Measurements from ENCODE around the gene S100A7.
A peak's percentile ranks its signal among the peaks of the same experiment; 100 is the strongest.

Gene S100A7

GRCh38 chr1:153493343-153493960 is 33.0 kb upstream of the S100A7 start:
- Histone ChIP-seq H3K4me3 (ENCODE audit: low read length) (no peak overlapping the region), H3K9me3 (replicated peaks; ENCODE audit: low read length) (no peaks in the 10 kb centered on the region), H3K27me3 (ENCODE audit: control insufficient read depth, insufficient read depth, low read length) (peaks cover 20% of the 10 kb centered on the region), H3K4me2 (ENCODE audit: low read length) (no peak overlapping the region), H3K36me3 (ENCODE audit: insufficient read depth, low read length) (no peaks in the 10 kb centered on the region), H3K9ac (ENCODE audit: low read depth, low read length) (no peak overlapping the region), H3K4me1 (ENCODE audit: control insufficient read depth, insufficient read depth, low read length) (peaks cover 18% of the 10 kb centered on the region)

GRCh38 chr1:153490272-153491051 is 30.0 kb upstream of the S100A7 start:
- Histone ChIP-seq H3K36me3 (ENCODE audit: insufficient read depth, low read length) (no peaks in the 10 kb centered on the region), H3K4me1 (ENCODE audit: control insufficient read depth, insufficient read depth, low read length) (peaks cover 18% of the 10 kb centered on the region), H3K4me2 (ENCODE audit: low read length) (peak overlapping the region; percentile 69), H3K4me3 (ENCODE audit: low read length) (peak overlapping the region; percentile 33), H3K27me3 (ENCODE audit: control insufficient read depth, insufficient read depth, low read length) (peaks cover 30% of the 10 kb centered on the region), H3K9ac (ENCODE audit: low read depth, low read length) (no peak overlapping the region), H3K9me3 (replicated peaks; ENCODE audit: low read length) (no peaks in the 10 kb centered on the region)

GRCh38 chr1:153488731-153489130 is 28.3 kb upstream of the S100A7 start:
- Histone ChIP-seq H3K4me1 (ENCODE audit: control insufficient read depth, insufficient read depth, low read length) (peaks cover 18% of the 10 kb centered on the region), H3K9me3 (replicated peaks; ENCODE audit: low read length) (no peaks in the 10 kb centered on the region), H3K4me2 (ENCODE audit: low read length) (no peak overlapping the region), H3K9ac (ENCODE audit: low read depth, low read length) (no peak overlapping the region), H3K4me3 (ENCODE audit: low read length) (no peak overlapping the region), H3K36me3 (ENCODE audit: insufficient read depth, low read length) (no peaks in the 10 kb centered on the region), H3K27me3 (ENCODE audit: control insufficient read depth, insufficient read depth, low read length) (peaks cover 40% of the 10 kb centered on the region)

GRCh38 chr1:153487707-153488106 is 27.3 kb upstream of the S100A7 start:
- peaks cover 18% of the 10 kb centered on the region for H3K4me1 ChIP-seq (ENCODE audit: control insufficient read depth, insufficient read depth, low read length)
- H3K36me3 ChIP-seq (ENCODE audit: insufficient read depth, low read length) = no peaks in the 10 kb centered on the region
- H3K4me2 ChIP-seq (ENCODE audit: low read length) = no peak overlapping the region
- no peaks in the 10 kb centered on the region for H3K9me3 ChIP-seq (replicated peaks; ENCODE audit: low read length)
- H3K27me3 ChIP-seq (ENCODE audit: control insufficient read depth, insufficient read depth, low read length) = peaks cover 42% of the 10 kb centered on the region
- no peak overlapping the region for H3K4me3 ChIP-seq (ENCODE audit: low read length)
- H3K9ac ChIP-seq (ENCODE audit: low read depth, low read length) = no peak overlapping the region

GRCh38 chr1:153485863-153486262 is 25.4 kb upstream of the S100A7 start:
- H3K27me3 ChIP-seq (ENCODE audit: control insufficient read depth, insufficient read depth, low read length) = peaks cover 52% of the 10 kb centered on the region
- no peak overlapping the region for H3K9ac ChIP-seq (ENCODE audit: low read depth, low read length)
- peaks cover 9% of the 10 kb centered on the region for H3K4me1 ChIP-seq (ENCODE audit: control insufficient read depth, insufficient read depth, low read length)
- no peaks in the 10 kb centered on the region for H3K9me3 ChIP-seq (replicated peaks; ENCODE audit: low read length)
- no peak overlapping the region for H3K4me2 ChIP-seq (ENCODE audit: low read length)
- H3K36me3 ChIP-seq (ENCODE audit: insufficient read depth, low read length) = no peaks in the 10 kb centered on the region
- H3K4me3 ChIP-seq (ENCODE audit: low read length) = no peak overlapping the region

- Histone ChIP-seq H3K9me3 (replicated peaks; ENCODE audit: low read length) (no peaks in the 10 kb centered on the region), H3K4me2 (ENCODE audit: low read length) (no peak overlapping the region), H3K36me3 (ENCODE audit: insufficient read depth, low read length) (no peaks in the 10 kb centered on the region), H3K4me1 (ENCODE audit: control insufficient read depth, insufficient read depth, low read length) (no peaks in the 10 kb centered on the region), H3K9ac (ENCODE audit: low read depth, low read length) (no peak overlapping the region), H3K4me3 (ENCODE audit: low read length) (no peak overlapping the region), H3K27me3 (ENCODE audit: control insufficient read depth, insufficient read depth, low read length) (peaks cover 71% of the 10 kb centered on the region)
These were observed 23.3 kb upstream of the S100A7 start for GRCh38 chr1:153483776-153484175.

GRCh38 chr1:153481124-153481523 is 20.7 kb upstream of the S100A7 start:
- Histone ChIP-seq H3K36me3 (ENCODE audit: insufficient read depth, low read length) (no peaks in the 10 kb centered on the region), H3K9ac (ENCODE audit: low read depth, low read length) (no peak overlapping the region), H3K4me1 (ENCODE audit: control insufficient read depth, insufficient read depth, low read length) (no peaks in the 10 kb centered on the region), H3K9me3 (replicated peaks; ENCODE audit: low read length) (no peaks in the 10 kb centered on the region), H3K4me2 (ENCODE audit: low read length) (no peak overlapping the region), H3K4me3 (ENCODE audit: low read length) (no peak overlapping the region), H3K27me3 (ENCODE audit: control insufficient read depth, insufficient read depth, low read length) (peaks cover 68% of the 10 kb centered on the region)

- Histone ChIP-seq H3K27me3 (ENCODE audit: control insufficient read depth, insufficient read depth, low read length) (peaks cover 52% of the 10 kb centered on the region), H3K36me3 (ENCODE audit: insufficient read depth, low read length) (no peaks in the 10 kb centered on the region), H3K4me1 (ENCODE audit: control insufficient read depth, insufficient read depth, low read length) (no peaks in the 10 kb centered on the region), H3K4me3 (ENCODE audit: low read length) (no peak overlapping the region), H3K9me3 (replicated peaks; ENCODE audit: low read length) (no peaks in the 10 kb centered on the region), H3K9ac (ENCODE audit: low read depth, low read length) (no peak overlapping the region), H3K4me2 (ENCODE audit: low read length) (no peak overlapping the region)
These were observed 18.5 kb upstream of the S100A7 start for GRCh38 chr1:153478692-153479618.

GRCh38 chr1:153478047-153478691 is 17.7 kb upstream of the S100A7 start:
- H3K9ac ChIP-seq (ENCODE audit: low read depth, low read length) = no peak overlapping the region
- no peak overlapping the region for H3K4me2 ChIP-seq (ENCODE audit: low read length)
- no peaks in the 10 kb centered on the region for H3K4me1 ChIP-seq (ENCODE audit: control insufficient read depth, insufficient read depth, low read length)
- no peak overlapping the region for H3K4me3 ChIP-seq (ENCODE audit: low read length)
- peaks cover 46% of the 10 kb centered on the region for H3K27me3 ChIP-seq (ENCODE audit: control insufficient read depth, insufficient read depth, low read length)
- no peaks in the 10 kb centered on the region for H3K9me3 ChIP-seq (replicated peaks; ENCODE audit: low read length)
- no peaks in the 10 kb centered on the region for H3K36me3 ChIP-seq (ENCODE audit: insufficient read depth, low read length)

GRCh38 chr1:153476491-153477093 is 16.1 kb upstream of the S100A7 start:
- H3K4me2 ChIP-seq (ENCODE audit: low read length) = no peak overlapping the region
- no peak overlapping the region for H3K9ac ChIP-seq (ENCODE audit: low read depth, low read length)
- no peaks in the 10 kb centered on the region for H3K36me3 ChIP-seq (ENCODE audit: insufficient read depth, low read length)
- H3K4me3 ChIP-seq (ENCODE audit: low read length) = no peak overlapping the region
- H3K4me1 ChIP-seq (ENCODE audit: control insufficient read depth, insufficient read depth, low read length) = no peaks in the 10 kb centered on the region
- no peaks in the 10 kb centered on the region for H3K9me3 ChIP-seq (replicated peaks; ENCODE audit: low read length)
- peaks cover 37% of the 10 kb centered on the region for H3K27me3 ChIP-seq (ENCODE audit: control insufficient read depth, insufficient read depth, low read length)

- Histone ChIP-seq H3K9ac (ENCODE audit: low read depth, low read length) (no peak overlapping the region), H3K4me2 (ENCODE audit: low read length) (no peak overlapping the region), H3K27me3 (ENCODE audit: control insufficient read depth, insufficient read depth, low read length) (peaks cover 30% of the 10 kb centered on the region), H3K36me3 (ENCODE audit: insufficient read depth, low read length) (no peaks in the 10 kb centered on the region), H3K9me3 (replicated peaks; ENCODE audit: low read length) (no peaks in the 10 kb centered on the region), H3K4me3 (ENCODE audit: low read length) (no peak overlapping the region), H3K4me1 (ENCODE audit: control insufficient read depth, insufficient read depth, low read length) (no peaks in the 10 kb centered on the region)
These were observed 14.8 kb upstream of the S100A7 start for GRCh38 chr1:153475282-153475681.

Data from skeletal muscle satellite cell (primary cell).